SU-DHL-6 (cell line): Measurements from ENCODE around the gene GALR1.

Experiments used
- EZH2phosphoT487 ChIP-seq: fragments of 200-600 bp; sonication (generic), shearing (Covaris generic); conservative IDR thresholded peaks from 2 replicates; pipeline ENCODE4 v1.6.1; 2018; ENCODE audit warnings: mild to moderate bottlenecking, antibody characterized with exemption, low read length, moderate library complexity, mixed read lengths
- TF ChIP-seq, protein P1 (sequence below): fragments of 200-600 bp; sonication (generic); IDR thresholded peaks from one replicate; pipeline ENCODE4 v1.5.1; 2017; ENCODE audit warnings: antibody characterized with exemption, mild to moderate bottlenecking, low read length, moderate library complexity; ENCODE audit not compliant: insufficient read depth, poor library complexity, severe bottlenecking

DNA sequence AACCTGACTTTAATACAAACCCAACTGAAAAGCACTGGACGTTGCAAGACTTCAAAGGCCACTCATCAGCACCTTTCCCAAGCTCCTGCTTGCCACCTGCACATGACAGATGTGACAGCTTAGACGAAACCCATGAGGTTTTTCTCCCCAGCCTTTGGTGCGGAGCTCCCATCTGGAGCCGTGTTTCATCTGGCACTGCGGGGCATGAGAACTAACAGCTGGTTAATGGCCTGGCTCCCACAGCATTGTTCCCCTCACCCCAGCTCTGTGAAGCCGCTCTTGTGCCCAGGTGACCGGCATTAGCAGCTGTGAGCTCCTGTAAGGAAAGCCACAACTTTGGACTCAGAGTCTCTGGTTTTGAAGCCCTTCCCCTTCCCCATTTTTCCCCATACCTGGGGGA, 50.9 kb downstream of the GALR1 start:
- TF ChIP-seq, protein P1, sequence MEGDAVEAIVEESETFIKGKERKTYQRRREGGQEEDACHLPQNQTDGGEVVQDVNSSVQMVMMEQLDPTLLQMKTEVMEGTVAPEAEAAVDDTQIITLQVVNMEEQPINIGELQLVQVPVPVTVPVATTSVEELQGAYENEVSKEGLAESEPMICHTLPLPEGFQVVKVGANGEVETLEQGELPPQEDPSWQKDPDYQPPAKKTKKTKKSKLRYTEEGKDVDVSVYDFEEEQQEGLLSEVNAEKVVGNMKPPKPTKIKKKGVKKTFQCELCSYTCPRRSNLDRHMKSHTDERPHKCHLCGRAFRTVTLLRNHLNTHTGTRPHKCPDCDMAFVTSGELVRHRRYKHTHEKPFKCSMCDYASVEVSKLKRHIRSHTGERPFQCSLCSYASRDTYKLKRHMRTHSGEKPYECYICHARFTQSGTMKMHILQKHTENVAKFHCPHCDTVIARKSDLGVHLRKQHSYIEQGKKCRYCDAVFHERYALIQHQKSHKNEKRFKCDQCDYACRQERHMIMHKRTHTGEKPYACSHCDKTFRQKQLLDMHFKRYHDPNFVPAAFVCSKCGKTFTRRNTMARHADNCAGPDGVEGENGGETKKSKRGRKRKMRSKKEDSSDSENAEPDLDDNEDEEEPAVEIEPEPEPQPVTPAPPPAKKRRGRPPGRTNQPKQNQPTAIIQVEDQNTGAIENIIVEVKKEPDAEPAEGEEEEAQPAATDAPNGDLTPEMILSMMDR: no peak
- no peak for TF ChIP-seq EZH2phosphoT487
